Measurements from ENCODE around the gene PLXDC2.

DNA sequence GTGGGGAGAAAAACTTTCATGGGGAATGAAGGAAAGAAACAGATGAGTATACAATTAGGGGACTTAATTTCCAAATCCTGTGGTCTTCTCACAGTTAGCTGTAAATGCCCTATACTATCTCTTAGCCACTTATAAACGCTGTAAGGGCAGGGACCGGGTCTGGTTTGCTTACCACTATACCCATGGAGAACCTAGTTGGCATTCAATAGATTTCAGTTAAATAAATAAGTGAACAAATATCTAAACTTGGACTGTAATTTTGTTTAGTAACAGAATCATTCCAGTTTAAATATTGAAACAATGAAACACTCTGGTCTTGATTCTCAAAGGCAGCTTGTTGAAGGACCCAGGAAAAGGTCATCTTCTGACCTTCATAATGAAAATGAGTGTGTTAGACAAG lies 158.3 kb downstream of the PLXDC2 start:
- TF ChIP-seq, protein P1, sequence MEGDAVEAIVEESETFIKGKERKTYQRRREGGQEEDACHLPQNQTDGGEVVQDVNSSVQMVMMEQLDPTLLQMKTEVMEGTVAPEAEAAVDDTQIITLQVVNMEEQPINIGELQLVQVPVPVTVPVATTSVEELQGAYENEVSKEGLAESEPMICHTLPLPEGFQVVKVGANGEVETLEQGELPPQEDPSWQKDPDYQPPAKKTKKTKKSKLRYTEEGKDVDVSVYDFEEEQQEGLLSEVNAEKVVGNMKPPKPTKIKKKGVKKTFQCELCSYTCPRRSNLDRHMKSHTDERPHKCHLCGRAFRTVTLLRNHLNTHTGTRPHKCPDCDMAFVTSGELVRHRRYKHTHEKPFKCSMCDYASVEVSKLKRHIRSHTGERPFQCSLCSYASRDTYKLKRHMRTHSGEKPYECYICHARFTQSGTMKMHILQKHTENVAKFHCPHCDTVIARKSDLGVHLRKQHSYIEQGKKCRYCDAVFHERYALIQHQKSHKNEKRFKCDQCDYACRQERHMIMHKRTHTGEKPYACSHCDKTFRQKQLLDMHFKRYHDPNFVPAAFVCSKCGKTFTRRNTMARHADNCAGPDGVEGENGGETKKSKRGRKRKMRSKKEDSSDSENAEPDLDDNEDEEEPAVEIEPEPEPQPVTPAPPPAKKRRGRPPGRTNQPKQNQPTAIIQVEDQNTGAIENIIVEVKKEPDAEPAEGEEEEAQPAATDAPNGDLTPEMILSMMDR (IDR thresholded peaks at IDR 0.05) = no peak
- no peak for TF ChIP-seq POLR2A (IDR thresholded peaks at IDR 0.05)

Data from Peyer's patch (tissue), 4 donors.